HEK293T (cell line): ENCODE data around the gene MOV10.

Source experiments
- ARNT ChIP-seq: fragments of 450-650 bp; IDR thresholded peaks from 2 replicates; pipeline ENCODE4 v1.6.1; 2017; ENCODE audit warnings: mild to moderate bottlenecking
- NFRKB ChIP-seq: fragments of 450-650 bp; IDR thresholded peaks from 2 replicates; pipeline ENCODE4 v1.6.1; 2016; ENCODE audit warnings: mild to moderate bottlenecking, moderate library complexity
- SP1 ChIP-seq: fragments of 450-650 bp; IDR thresholded peaks from 2 replicates; pipeline ENCODE4 v1.6.1; 2017
- TARDBP ChIP-seq: fragments of 450-650 bp; IDR thresholded peaks from 2 replicates; pipeline ENCODE4 v1.6.1; 2016

DNA sequence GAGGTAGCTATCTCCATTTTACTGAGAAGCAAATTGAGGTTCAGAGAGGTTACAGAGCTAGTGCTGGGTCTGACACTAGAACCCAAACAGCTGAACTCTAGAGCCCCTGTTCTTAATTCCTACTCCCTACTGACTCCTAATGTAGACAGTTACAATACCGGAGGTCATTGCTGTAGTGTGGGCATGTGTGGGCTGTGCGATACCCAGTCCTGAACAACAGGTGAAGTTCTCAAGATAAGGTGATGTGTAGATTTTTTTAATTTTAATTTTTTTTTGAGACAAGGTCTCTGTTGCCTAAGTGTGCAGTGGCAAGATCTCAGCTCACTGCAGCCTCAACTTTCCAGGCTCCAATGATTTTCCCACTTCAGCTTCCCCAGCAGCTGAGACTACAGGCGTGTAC lies 34.0 kb downstream of the MOV10 start:
- no peak for TF ChIP-seq ARNT
- no peak for TF ChIP-seq SP1
- TF ChIP-seq TARDBP: no peak
- no peak for TF ChIP-seq NFRKB
